ENCODE data around the gene GADD45B.
A peak's percentile ranks its signal among the peaks of the same experiment; 100 is the strongest.

DNA sequence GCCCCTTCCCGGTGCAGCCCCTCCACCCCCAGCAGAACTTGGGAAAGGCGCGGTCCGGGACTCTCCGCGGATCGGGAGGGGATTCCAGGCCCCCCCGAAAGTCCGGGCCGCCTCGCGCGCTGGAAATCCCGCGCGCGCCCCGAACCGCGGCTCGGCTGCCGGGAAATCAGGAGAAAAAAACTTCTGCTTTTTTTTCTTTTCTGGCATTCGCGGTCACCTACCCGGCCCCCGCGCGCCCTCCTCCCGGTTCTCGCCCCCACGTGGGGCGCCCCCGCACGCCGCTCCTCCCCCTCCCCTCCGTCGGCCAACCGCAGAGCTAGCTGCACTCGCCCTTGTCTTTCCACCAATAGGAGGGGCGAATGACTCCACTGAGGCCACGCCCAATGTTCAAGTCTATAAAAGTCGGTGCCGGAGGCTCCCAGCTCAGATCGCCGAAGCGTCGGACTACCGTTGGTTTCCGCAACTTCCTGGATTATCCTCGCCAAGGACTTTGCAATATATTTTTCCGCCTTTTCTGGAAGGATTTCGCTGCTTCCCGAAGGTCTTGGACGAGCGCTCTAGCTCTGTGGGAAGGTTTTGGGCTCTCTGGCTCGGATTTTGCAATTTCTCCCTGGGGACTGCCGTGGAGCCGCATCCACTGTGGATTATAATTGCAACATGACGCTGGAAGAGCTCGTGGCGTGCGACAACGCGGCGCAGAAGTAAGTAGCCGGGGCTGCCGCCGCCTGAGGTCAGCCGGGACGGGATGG lies at the start of gene GADD45B:
- peak; percentile 100 for TF ChIP-seq POLR2A (IDR thresholded peaks at IDR 0.05; ENCODE audit: low read depth, low read length)
- peak; percentile 100 for TF ChIP-seq POLR2AphosphoS5 (IDR thresholded peaks at IDR 0.05; ENCODE audit: low read depth, low read length)

All from GM12892 (cell line).